HL-60/S4 treated with phorbol 12-myristate 13-acetate at 8.2 ng/mL for 4 days and 3 days (cell line): ENCODE measurements around the gene SPI1.

Experiments
- in situ Hi-C: fragments of 300-500 bp; cut with MboI; formaldehyde crosslinking; loops from 2 replicates; pipeline ENCODE4 v1.15.0; 2022; ENCODE audit warnings: low sequenced_read_pairs

Gene SPI1

GRCh38 chr11:47389577-47390421 is 11.5 kb upstream of the SPI1 start:
- in situ Hi-C loops, result no loop called here

- in situ Hi-C loops, result no loop called here
Measured at GRCh38 chr11:47388697-47389576, 10.6 kb upstream of the SPI1 start.

GRCh38 chr11:47387944-47388696 is 9.8 kb upstream of the SPI1 start:
- in situ Hi-C loops, result no loop called here

GRCh38 chr11:47384498-47384897 is 6.2 kb upstream of the SPI1 start:
- in situ Hi-C loops, result no loop called here

- in situ Hi-C loops, result no loop called here
Measured at GRCh38 chr11:47383071-47383470, 4.7 kb upstream of the SPI1 start.

GRCh38 chr11:47380078-47380477 is 1.7 kb upstream of the SPI1 start:
- in situ Hi-C loops, result no loop called here

GRCh38 chr11:47379317-47379716 is 970 bp upstream of the SPI1 start:
- in situ Hi-C loops, result no loop called here

GRCh38 chr11:47378836-47379170 is 456 bp upstream of the SPI1 start:
- in situ Hi-C loops, result no loop called here

- in situ Hi-C loops, result no loop called here
Measured at GRCh38 chr11:47377571-47378009, 757 bp downstream of the SPI1 start.

- in situ Hi-C loops, result no loop called here
Measured at GRCh38 chr11:47376525-47377371, 1.6 kb downstream of the SPI1 start.

GRCh38 chr11:47376107-47376524 is 2.2 kb downstream of the SPI1 start:
- in situ Hi-C loops, result no loop called here

- in situ Hi-C loops, result no loop called here
Measured at GRCh38 chr11:47375546-47376085, 2.7 kb downstream of the SPI1 start.

GRCh38 chr11:47375020-47375419 is 3.3 kb downstream of the SPI1 start:
- in situ Hi-C loops, result no loop called here

- in situ Hi-C loops, result no loop called here
Measured at GRCh38 chr11:47374720-47375019, 3.7 kb downstream of the SPI1 start.

GRCh38 chr11:47373876-47374719 is 4.2 kb downstream of the SPI1 start:
- in situ Hi-C loops, result no loop called here

- in situ Hi-C loops, result no loop called here
Measured at GRCh38 chr11:47372422-47372821, 5.9 kb downstream of the SPI1 start.

GRCh38 chr11:47369676-47370075 is 8.7 kb downstream of the SPI1 start:
- in situ Hi-C loops, result no loop called here

GRCh38 chr11:47366020-47366490 is 12.3 kb downstream of the SPI1 start:
- in situ Hi-C loops, result no loop called here

- in situ Hi-C loops, result no loop called here
Measured at GRCh38 chr11:47361419-47361818, 16.9 kb downstream of the SPI1 start.
